IMR-90 (cell line): Measurements from ENCODE around the gene KCNJ3. TPM values are rescaled to one million over a fixed set of nuclear protein-coding genes. Genes with fewer than 3 reads are reported as not detected.

Experiments
- ATAC-seq: fragments of 200-7000 bp; cut with Tn5 transposase; 2 replicates; pipeline ENCODE4 v1.9.1; 2020; ENCODE audit warnings: low read depth, mild to moderate bottlenecking, moderate library complexity
- BruUV-seq: library from RNA; stranded (reverse); fragments of 400-500 nt; replicated peaks from 2 replicates; lab custom pipeline; 2021; lab: Mats Ljungman, UMichigan
- CTCF ChIA-PET: fragments of 300-600 bp; formaldehyde crosslinking; extraction: SDS; loops from one replicate; lab custom pipeline; 2021; ENCODE audit warnings: antibody characterized with exemption; lab: Yijun Ruan, JAX
- POLR2A ChIA-PET: fragments of 300-600 bp; sonication (Branson Sonifier 250); formaldehyde crosslinking; loops from one replicate; lab custom pipeline; 2022; ENCODE audit warnings: antibody characterized with exemption; ENCODE audit not compliant: unreplicated experiment; lab: Charles Lee
- DNase-seq: peaks from one replicate; pipeline ENCODE4 v3.0.0; 2013
- H2AFZ ChIP-seq: replicated peaks from 2 replicates; pipeline ENCODE3; 2013; ENCODE audit warnings: low read length, mild to moderate bottlenecking; ENCODE audit not compliant: poor library complexity
- H2AK5ac ChIP-seq: 2 replicates; pipeline ENCODE4 v1.6.1; 2013; ENCODE audit warnings: low read depth, low read length, inconsistent platforms
- H2AK9ac ChIP-seq: replicated peaks from 2 replicates; pipeline ENCODE3; 2013; ENCODE audit warnings: mild to moderate bottlenecking, low read depth, low read length, moderate library complexity; ENCODE audit not compliant: poor library complexity
- H2BK120ac ChIP-seq: 2 replicates; pipeline ENCODE4 v1.6.1; 2013; ENCODE audit warnings: low read depth, low read length, inconsistent platforms
- H2BK15ac ChIP-seq: 3 replicates; pipeline ENCODE4 v1.6.1; 2013; ENCODE audit warnings: low read depth, low read length, inconsistent platforms
- H2BK20ac ChIP-seq: 2 replicates; pipeline ENCODE4 v1.6.1; 2013; ENCODE audit warnings: low read depth, mild to moderate bottlenecking, inconsistent platforms, low read length, moderate library complexity
- H2BK5ac ChIP-seq: 2 replicates; pipeline ENCODE4 v1.6.1; 2013; ENCODE audit warnings: mild to moderate bottlenecking, low read depth, low read length, inconsistent platforms; ENCODE audit not compliant: poor library complexity, severe bottlenecking
- H3K14ac ChIP-seq: replicated peaks from 2 replicates; pipeline ENCODE4 v1.6.1; 2013; ENCODE audit warnings: low read depth, low read length, inconsistent platforms
- H3K18ac ChIP-seq: 2 replicates; pipeline ENCODE4 v1.6.1; 2013; ENCODE audit warnings: low read depth, low read length, control low read depth
- H3K23ac ChIP-seq: 2 replicates; pipeline ENCODE4 v1.6.1; 2013; ENCODE audit warnings: low read depth, low read length, inconsistent platforms
- H3K27ac ChIP-seq: 2 replicates; pipeline ENCODE4 v1.5.1; 2013; ENCODE audit warnings: mild to moderate bottlenecking, control low read depth, low read length; ENCODE audit not compliant: insufficient read depth
- H3K27me3 ChIP-seq: 2 replicates; pipeline ENCODE4 v1.6.1; 2013; ENCODE audit warnings: low read length; ENCODE audit not compliant: control insufficient read depth, insufficient read depth
- H3K36me3 ChIP-seq: 2 replicates; pipeline ENCODE4 v1.6.1; 2013; ENCODE audit warnings: low read length, mixed read lengths; ENCODE audit not compliant: control insufficient read depth, insufficient read depth
- H3K4ac ChIP-seq: 2 replicates; pipeline ENCODE4 v1.6.1; 2013; ENCODE audit warnings: low read depth, low read length, inconsistent platforms
- H3K4me1 ChIP-seq: 2 replicates; pipeline ENCODE4 v1.6.1; 2013; ENCODE audit warnings: low read length, mixed read lengths; ENCODE audit not compliant: control insufficient read depth, insufficient read depth
- H3K4me2 ChIP-seq: 2 replicates; pipeline ENCODE4 v1.6.1; 2013; ENCODE audit warnings: low read depth, mild to moderate bottlenecking, control low read depth, low read length, moderate library complexity
- H3K4me3 ChIP-seq: 2 replicates; pipeline ENCODE4 v1.5.1; 2013; ENCODE audit warnings: low read depth, mild to moderate bottlenecking, control low read depth, low read length, moderate library complexity; ENCODE audit not compliant: insufficient read depth
- H3K56ac ChIP-seq: 2 replicates; pipeline ENCODE4 v1.6.1; 2013; ENCODE audit warnings: low read length, inconsistent platforms; ENCODE audit not compliant: insufficient read depth; ENCODE audit errors: extremely low read depth
- H3K79me1 ChIP-seq, 2 experiments: 2 replicates each; pipeline ENCODE4 v1.6.1; 2013; ENCODE audit warnings: low read length in 2 of 2, inconsistent platforms in 1 of 2, low read depth in 1 of 2
- H3K9ac ChIP-seq: 2 replicates; pipeline ENCODE4 v1.6.1; 2013; ENCODE audit warnings: low read depth, low read length, control low read depth
- H3K9me1 ChIP-seq: 2 replicates; pipeline ENCODE4 v1.6.1; 2013; ENCODE audit warnings: low read length, inconsistent platforms; ENCODE audit not compliant: insufficient read depth
- H3K9me3 ChIP-seq: 2 replicates; pipeline ENCODE4 v1.6.1; 2013; ENCODE audit warnings: low read length; ENCODE audit not compliant: control insufficient read depth, insufficient read depth
- H4K20me1 ChIP-seq: 2 replicates; pipeline ENCODE4 v1.6.1; 2013; ENCODE audit warnings: low read length, inconsistent platforms; ENCODE audit not compliant: insufficient read depth
- H4K5ac ChIP-seq: 2 replicates; pipeline ENCODE4 v1.6.1; 2013; ENCODE audit warnings: mild to moderate bottlenecking, low read depth, low read length, control low read depth
- H4K8ac ChIP-seq, 2 experiments: 2 replicates each; pipeline ENCODE4 v1.6.1; 2013; ENCODE audit warnings: low read depth in 2 of 2, low read length in 2 of 2, control low read depth in 1 of 2, inconsistent platforms in 1 of 2
- H4K91ac ChIP-seq: 2 replicates; pipeline ENCODE4 v1.6.1; 2013; ENCODE audit warnings: low read depth, low read length, inconsistent platforms; ENCODE audit not compliant: insufficient read depth
- BHLHE40 ChIP-seq: fragments of 150-350 bp; IDR thresholded peaks from 2 replicates; pipeline ENCODE4 v1.6.1; 2016; ENCODE audit warnings: mild to moderate bottlenecking, low read depth, low read length
- CHD1 ChIP-seq: IDR thresholded peaks from 2 replicates; pipeline ENCODE4 v1.6.1; 2012; ENCODE audit warnings: low read depth, low read length, improper control_type of control experiment
- CTCF ChIP-seq: conservative IDR thresholded peaks from 2 replicates; pipeline ENCODE4 v1.5.1; 2012; ENCODE audit warnings: mild to moderate bottlenecking, low read depth, low read length, improper control_type of control experiment
- ELK1 ChIP-seq: fragments of 150-350 bp; IDR thresholded peaks from 2 replicates; pipeline ENCODE4 v1.6.1; 2016; ENCODE audit warnings: low read depth, mild to moderate bottlenecking, low read length, moderate library complexity, borderline replicate concordance
- FOS ChIP-seq: fragments of 150-350 bp; IDR thresholded peaks from 2 replicates; pipeline ENCODE4 v1.6.1; 2016; ENCODE audit warnings: low read depth, low read length
- MAFK ChIP-seq: IDR thresholded peaks from 2 replicates; pipeline ENCODE4 v1.6.1; 2012; ENCODE audit warnings: low read depth, low read length, improper control_type of control experiment
- MAZ ChIP-seq: IDR thresholded peaks from 2 replicates; pipeline ENCODE4 v1.6.1; 2012; ENCODE audit warnings: low read depth, mild to moderate bottlenecking, low read length, improper control_type of control experiment, moderate library complexity, borderline replicate concordance
- MXI1 ChIP-seq: IDR thresholded peaks from 2 replicates; pipeline ENCODE4 v1.6.1; 2012; ENCODE audit warnings: low read depth, mild to moderate bottlenecking, low read length, moderate library complexity, borderline replicate concordance
- NFE2L2 ChIP-seq: fragments of 150-350 bp; IDR thresholded peaks from 2 replicates; pipeline ENCODE4 v1.6.1; 2016; ENCODE audit warnings: low read depth, mild to moderate bottlenecking, low read length
- POLR2A ChIP-seq: IDR thresholded peaks from 2 replicates; pipeline ENCODE4 v1.6.1; 2012; ENCODE audit warnings: mild to moderate bottlenecking, low read depth, low read length
- RAD21 ChIP-seq: IDR thresholded peaks from 2 replicates; pipeline ENCODE4 v1.6.1; 2012; ENCODE audit warnings: low read length, improper control_type of control experiment
- RCOR1 ChIP-seq: IDR thresholded peaks from 2 replicates; pipeline ENCODE4 v1.6.1; 2012; ENCODE audit warnings: mild to moderate bottlenecking, low read length, improper control_type of control experiment; ENCODE audit not compliant: insufficient replicate concordance
- RFX5 ChIP-seq: IDR thresholded peaks from 2 replicates; pipeline ENCODE4 v1.8.0; 2012; ENCODE audit warnings: low read depth, mild to moderate bottlenecking, low read length, moderate library complexity
- SMC3 ChIP-seq: fragments of 150-350 bp; IDR thresholded peaks from 2 replicates; pipeline ENCODE4 v1.6.1; 2016; ENCODE audit warnings: low read depth, mild to moderate bottlenecking, antibody characterized with exemption, low read length, moderate library complexity
- USF2 ChIP-seq: fragments of 150-350 bp; IDR thresholded peaks from 2 replicates; pipeline ENCODE4 v1.6.1; 2017; ENCODE audit warnings: mild to moderate bottlenecking, antibody characterized with exemption, low read length, low read depth
- WGBS, 2 experiments: methylation state at CpG; one replicate each; pipeline versions ENCODE4 v1.1.5 to v1.1.7; 2013; ENCODE audit warnings: missing lambda C conversion rate in 2 of 2; ENCODE audit not compliant: insufficient read length in 1 of 2; ENCODE audit errors: extremely low coverage in 2 of 2; 5-methylcytosine and 5-hydroxymethylcytosine counted together
- dilution Hi-C: fragments of 300-500 bp; cut with HindIII; formaldehyde crosslinking; loops from one replicate; pipeline ENCODE4 v1.14.3; 2018; ENCODE audit warnings: low sequenced_read_pairs; ENCODE audit not compliant: unreplicated experiment
- in situ Hi-C: fragments of 300-500 bp; cut with MboI; formaldehyde crosslinking; loops from 3 replicates; pipeline ENCODE4 v1.14.3; 2019; ENCODE audit warnings: low sequenced_read_pairs, inconsistent platforms, mixed read lengths
- intact Hi-C: fragments of 100-400 bp; cut with micrococcal nuclease; formaldehyde crosslinking; loops from 2 replicates; pipeline ENCODE4 v1.10.0; 2022
- polyA plus RNA-seq, 3 experiments: library from polyadenylated mRNA; depleted of rRNA; stranded (reverse); fragments of >200 nt; gene quantifications; 2 replicates each; pipeline ENCODE4 v1.2.3, GENCODE V29; 2012; ENCODE audit warnings: low replicate concordance in 1 of 3
- total RNA-seq: library from RNA; depleted of rRNA; stranded (reverse); fragments of >200 nt; gene quantifications from 2 replicates; pipeline ENCODE4 v1.2.3, GENCODE V29; 2012

The KCNJ3 gene
- total and polyA plus RNA-seq, 2 of the 4 experiments (the other 2 are of a cell fraction) = not detected

- Histone ChIP-seq H4K91ac (no peak overlapping the region), H2AFZ (no peak overlapping the region), H3K56ac (no peak overlapping the region), H3K4me3 (no peak overlapping the region), H3K27ac (no peak overlapping the region), H3K9ac (no peak overlapping the region), H3K9me1 (no peaks in the 10 kb centered on the region), H2BK20ac (no peak overlapping the region), H2BK5ac (no peak overlapping the region), H4K8ac (no peak overlapping the region), H3K36me3 (no peaks in the 10 kb centered on the region), H3K4me1 (no peaks in the 10 kb centered on the region), H2BK15ac (no peak overlapping the region), H4K5ac (no peak overlapping the region), H3K23ac (no peak overlapping the region), H3K4ac (no peak overlapping the region), H3K14ac (no peak overlapping the region), H3K79me1 (no peaks in the 10 kb centered on the region), H2BK120ac (no peak overlapping the region), H3K4me2 (no peak overlapping the region), H4K20me1 (no peaks in the 10 kb centered on the region), H3K18ac (no peak overlapping the region), H3K27me3 (no peaks in the 10 kb centered on the region), H3K9me3 (peaks cover 12% of the 10 kb centered on the region), H2AK9ac (no peak overlapping the region), H2AK5ac (no peak overlapping the region)
- intact Hi-C loops (no loop called here), in situ Hi-C loops (no loop called here), dilution Hi-C loops (no loop called here)
- whole genome bisulfite sequencing, 2 experiments = 40% methylated on average over 1 of the region's 3 CpGs; no CpG with 5 or more reads in 1 of the 2 experiments
- no TSS peak for BruUV-seq
- DNase-seq (no peak), ATAC-seq (no peak)
- CTCF ChIA-PET = no interaction called here
- POLR2A ChIA-PET = no interaction called here
- no peak for TF ChIP-seq POLR2A
- no peak for TF ChIP-seq RCOR1
- TF ChIP-seq NFE2L2 = no peak
- no peak for TF ChIP-seq MXI1
- no peak for TF ChIP-seq SMC3
- TF ChIP-seq MAFK = no peak
- TF ChIP-seq MAZ = no peak
- TF ChIP-seq FOS = no peak
- TF ChIP-seq CTCF = no peak
- no peak for TF ChIP-seq RFX5
- TF ChIP-seq RAD21 = no peak
- TF ChIP-seq USF2 = no peak
- TF ChIP-seq BHLHE40 = no peak
- no peak for TF ChIP-seq CHD1
- no peak for TF ChIP-seq ELK1
Measured at GRCh38 chr2:154693741-154694340, 4.7 kb upstream of the KCNJ3 start.
